HG03025 (cell line): ENCODE measurements around the gene PPIP5K1.

Source experiments
- ATAC-seq: cut with Tn5 transposase; IDR thresholded peaks from one replicate; pipeline ENCODE4 v1.9.1; 2021; ENCODE audit warnings: mild to moderate bottlenecking, moderate library complexity; ENCODE audit not compliant: unreplicated experiment, low FRiP score

Gene PPIP5K1

GRCh38 chr15:43492673-43493601 lies 97.1 kb downstream of the PPIP5K1 start, which contains the start of gene TP53BP1:
TSS of gene TP53BP1 (minus strand) at chr15:43493156. CDS start at chr15:43493043, 113 bp downstream.
- ATAC-seq: peak; percentile 97

- no peak for ATAC-seq
Measured at GRCh38 chr15:43492266-43492665, 97.7 kb downstream of the PPIP5K1 start.

GRCh38 chr15:43489191-43489590 lies 100.8 kb downstream of the PPIP5K1 start:
- no peak for ATAC-seq

GRCh38 chr15:43488790-43489189 lies 101.2 kb downstream of the PPIP5K1 start:
- ATAC-seq: no peak

GRCh38 chr15:43487271-43487895 lies 102.6 kb downstream of the PPIP5K1 start:
- ATAC-seq: no peak

- ATAC-seq: no peak
Measured at GRCh38 chr15:43484455-43484854, 105.6 kb downstream of the PPIP5K1 start.
